Panc1 (cell line): ENCODE measurements around the gene MEIS3. TPM values are rescaled to one million over a fixed set of nuclear protein-coding genes. Genes with fewer than 3 reads are reported as not detected.

ENCODE experiments used
- ATAC-seq: fragments of 200-7000 bp; cut with Tn5 transposase; 2 replicates; pipeline ENCODE4 v1.9.1; 2020; ENCODE audit warnings: mild to moderate bottlenecking, moderate library complexity
- BruUV-seq: library from RNA; stranded (reverse); fragments of 400-500 nt; replicated peaks from 2 replicates; lab custom pipeline; 2021; lab: Mats Ljungman, UMichigan
- CTCF ChIA-PET: fragments of 300-600 bp; sonication (Branson Sonifier 250); formaldehyde crosslinking; loops from one replicate; lab custom pipeline; 2022; ENCODE audit warnings: antibody characterized with exemption; lab: Charles Lee
- POLR2A ChIA-PET: fragments of 300-600 bp; sonication (Branson Sonifier 250); formaldehyde crosslinking; loops from one replicate; lab custom pipeline; 2022; ENCODE audit warnings: antibody characterized with exemption; lab: Charles Lee
- DNase-seq: peaks from one replicate; pipeline ENCODE4 v3.0.0-alpha.2; 2010; ENCODE audit warnings: low read depth, low spot score
- H3K27ac ChIP-seq: 2 replicates; pipeline ENCODE4 v1.5.1; 2011; ENCODE audit warnings: mild to moderate bottlenecking, low read length, inconsistent platforms
- H3K27me3 ChIP-seq: fragments of 200-500 bp; sonication (Bioruptor generic); 2 replicates; pipeline ENCODE4 v1.6.0; 2014; ENCODE audit warnings: low read length, inconsistent platforms; ENCODE audit not compliant: control insufficient read depth, insufficient read depth
- H3K36me3 ChIP-seq: fragments of 200-500 bp; sonication (Bioruptor generic); 2 replicates; pipeline ENCODE4 v1.5.1; 2014; ENCODE audit warnings: inconsistent platforms, mild to moderate bottlenecking, low read length, moderate library complexity; ENCODE audit not compliant: control insufficient read depth, insufficient read depth
- H3K4me1 ChIP-seq: 2 replicates; pipeline ENCODE4 v1.5.1; 2011; ENCODE audit warnings: inconsistent platforms, mild to moderate bottlenecking, low read length, moderate library complexity; ENCODE audit not compliant: control insufficient read depth, insufficient read depth
- H3K4me3 ChIP-seq, 2 experiments: 2 replicates each; pipeline ENCODE4 v1.5.1; 2011 to 2012; ENCODE audit warnings: low read depth in 2 of 2, low read length in 2 of 2, mild to moderate bottlenecking in 2 of 2, inconsistent platforms in 1 of 2, moderate library complexity in 1 of 2
- H3K9me3 ChIP-seq: fragments of 200-500 bp; sonication (Bioruptor generic); 2 replicates; pipeline ENCODE4 v1.5.1; 2014; ENCODE audit warnings: low read depth, mild to moderate bottlenecking, inconsistent platforms, low read length, moderate library complexity; ENCODE audit not compliant: control insufficient read depth, insufficient read depth
- POLR2AphosphoS5 ChIP-seq: IDR thresholded peaks from 2 replicates; pipeline ENCODE4 v1.6.1; 2012; ENCODE audit warnings: mild to moderate bottlenecking, low read depth, low read length, moderate library complexity
- REST ChIP-seq, 2 experiments: IDR thresholded peaks; 2 replicates each; pipeline ENCODE4 v1.6.1; 2011 to 2012; ENCODE audit warnings: low read depth in 2 of 2, control low read depth in 1 of 2, low read length in 1 of 2, mild to moderate bottlenecking in 1 of 2, moderate library complexity in 1 of 2; ENCODE audit not compliant: insufficient read depth in 1 of 2
- SIN3A ChIP-seq: IDR thresholded peaks from 2 replicates; pipeline ENCODE4 v1.6.1; 2012; ENCODE audit warnings: low read depth, mild to moderate bottlenecking, low read length, moderate library complexity, borderline replicate concordance; ENCODE audit not compliant: insufficient read depth
- TCF7L2 ChIP-seq: IDR thresholded peaks from 2 replicates; pipeline ENCODE4 v1.6.1; 2011; ENCODE audit warnings: mild to moderate bottlenecking, low read depth, low read length, inconsistent platforms
- in situ Hi-C: cut with HindIII; loops from 2 replicates; pipeline ENCODE4 v1.10.0; 2016; ENCODE audit warnings: low sequenced_read_pairs, low pct_unique_long_range_greater_than_20kb
- intact Hi-C: fragments of 100-400 bp; cut with micrococcal nuclease; formaldehyde crosslinking; loops from one replicate; pipeline ENCODE4 v1.10.0; 2022; ENCODE audit not compliant: unreplicated experiment
- total RNA-seq: library from RNA; stranded (reverse); gene quantifications from one replicate; pipeline ENCODE4 v1.2.1, GENCODE V29; 2021; ENCODE audit not compliant: unreplicated experiment
- TF ChIP-seq, protein P1 (sequence below): fragments of 450-650 bp; IDR thresholded peaks from 2 replicates; pipeline ENCODE4 v1.5.1; 2017; ENCODE audit warnings: mild to moderate bottlenecking

MEIS3 gene
- total RNA-seq, 1 experiment from 2014 or later = 11.3 TPM

DNA sequence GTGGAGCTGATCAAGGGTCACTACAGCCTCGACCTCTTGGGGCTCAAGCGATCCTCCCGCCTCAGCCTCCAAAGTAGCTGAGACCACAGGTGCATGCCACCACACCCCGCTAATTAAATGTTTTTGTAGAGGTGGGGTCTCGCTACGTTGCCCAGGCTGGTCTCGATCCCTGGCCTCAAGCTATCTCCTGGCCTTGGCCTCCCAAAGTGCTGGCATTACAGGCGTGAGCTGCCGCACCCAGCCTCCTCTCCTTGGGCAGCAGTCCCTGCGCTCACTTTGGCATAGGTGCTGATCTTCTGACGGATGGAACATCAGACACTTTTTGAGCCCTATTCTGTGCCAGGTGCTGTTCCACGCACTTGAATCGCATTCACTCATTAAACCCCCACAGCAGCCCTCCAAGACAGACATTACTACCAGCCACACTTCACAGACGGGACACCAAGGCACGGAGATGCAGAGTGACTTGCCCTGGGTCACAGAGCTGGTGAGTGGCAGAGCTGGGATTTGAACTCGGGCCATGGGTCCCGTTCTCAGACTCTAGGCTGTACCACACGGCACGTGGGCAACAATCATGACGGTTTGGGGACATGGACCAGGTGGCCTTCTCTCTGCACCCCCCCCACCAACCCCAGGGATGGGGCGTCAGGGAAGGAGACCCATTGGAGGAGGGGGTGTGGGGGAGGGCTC lies 3.2 kb downstream of the MEIS3 start:
- H3K27me3 ChIP-seq = no peaks in the 10 kb centered on the region
- no peaks in the 10 kb centered on the region for H3K36me3 ChIP-seq
- no peak for DNase-seq
- BruUV-seq = no TSS peak
- intact Hi-C loops (no loop called here), in situ Hi-C loops (no loop called here)
- H3K4me3 ChIP-seq = no peak overlapping the region
- no peak for TF ChIP-seq POLR2AphosphoS5
- TF ChIP-seq, protein P1, sequence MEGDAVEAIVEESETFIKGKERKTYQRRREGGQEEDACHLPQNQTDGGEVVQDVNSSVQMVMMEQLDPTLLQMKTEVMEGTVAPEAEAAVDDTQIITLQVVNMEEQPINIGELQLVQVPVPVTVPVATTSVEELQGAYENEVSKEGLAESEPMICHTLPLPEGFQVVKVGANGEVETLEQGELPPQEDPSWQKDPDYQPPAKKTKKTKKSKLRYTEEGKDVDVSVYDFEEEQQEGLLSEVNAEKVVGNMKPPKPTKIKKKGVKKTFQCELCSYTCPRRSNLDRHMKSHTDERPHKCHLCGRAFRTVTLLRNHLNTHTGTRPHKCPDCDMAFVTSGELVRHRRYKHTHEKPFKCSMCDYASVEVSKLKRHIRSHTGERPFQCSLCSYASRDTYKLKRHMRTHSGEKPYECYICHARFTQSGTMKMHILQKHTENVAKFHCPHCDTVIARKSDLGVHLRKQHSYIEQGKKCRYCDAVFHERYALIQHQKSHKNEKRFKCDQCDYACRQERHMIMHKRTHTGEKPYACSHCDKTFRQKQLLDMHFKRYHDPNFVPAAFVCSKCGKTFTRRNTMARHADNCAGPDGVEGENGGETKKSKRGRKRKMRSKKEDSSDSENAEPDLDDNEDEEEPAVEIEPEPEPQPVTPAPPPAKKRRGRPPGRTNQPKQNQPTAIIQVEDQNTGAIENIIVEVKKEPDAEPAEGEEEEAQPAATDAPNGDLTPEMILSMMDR = no peak
- no peak for TF ChIP-seq TCF7L2
- no peak for TF ChIP-seq SIN3A
- TF ChIP-seq REST (IDR thresholded peaks at IDR 0.05; ENCODE audit: insufficient read depth in 1 of 2, low read depth in 2 of 2, low read length in 1 of 2) = no peak
- no peak for ATAC-seq
- H3K4me1 ChIP-seq = peaks cover 4% of the 10 kb centered on the region
- ChIA-PET POLR2A (no interaction called here), CTCF (no interaction called here)
- no peak overlapping the region for H3K27ac ChIP-seq
- H3K9me3 ChIP-seq = no peaks in the 10 kb centered on the region

DNA sequence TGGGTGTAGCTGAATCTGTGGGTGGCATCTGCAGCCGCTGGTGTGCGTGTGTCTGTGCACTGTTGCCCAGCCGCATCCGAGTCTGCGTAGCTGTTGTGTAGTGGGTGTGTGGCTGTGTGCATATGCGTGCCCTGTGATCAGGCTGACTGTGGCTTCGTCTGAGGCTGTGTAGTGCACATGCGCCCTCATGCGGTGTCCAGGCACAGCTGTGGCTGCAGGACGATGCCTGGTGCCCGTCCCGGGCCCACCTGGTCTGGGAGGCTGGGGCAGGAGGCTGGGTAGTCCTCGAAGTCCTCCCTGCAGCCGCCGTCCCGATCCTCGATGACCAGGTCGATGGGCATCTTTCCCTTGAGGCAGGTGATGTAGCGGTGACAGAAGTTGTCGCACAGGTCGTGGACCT lies 4.9 kb downstream of the MEIS3 start:
- Histone ChIP-seq H3K36me3 (no peaks in the 10 kb centered on the region), H3K4me1 (peaks cover 4% of the 10 kb centered on the region), H3K9me3 (no peaks in the 10 kb centered on the region), H3K27me3 (no peaks in the 10 kb centered on the region), H3K4me3 (no peak overlapping the region), H3K27ac (no peak overlapping the region)
- intact Hi-C loops = no loop called here
- no TSS peak for BruUV-seq
- in situ Hi-C loops = no loop called here
- CTCF ChIA-PET = no interaction called here
- no peak for DNase-seq
- TF ChIP-seq POLR2AphosphoS5 (no peak), TCF7L2 (no peak), SIN3A (no peak), REST (IDR thresholded peaks at IDR 0.05; ENCODE audit: insufficient read depth in 1 of 2, low read depth in 2 of 2, low read length in 1 of 2) (no peak)
- TF ChIP-seq, protein P1 = peak; percentile 75; the same call in 1 of the 2 replicates
- POLR2A ChIA-PET = interaction anchor here (0.6 kb wide), 1 partner anchor 26 kb away, joined by 4 read pairs; no protein-coding TSS in a partner anchor
- ATAC-seq = peak; percentile 77
